Measurements from ENCODE around the gene LY86. TPM values are rescaled to one million over a fixed set of nuclear protein-coding genes. Genes with fewer than 3 reads are reported as not detected.
"Not testable (repeated sequence)": the region's sequence is repeated elsewhere in the genome, so short reads cannot be mapped to it uniquely, and the experiment has no call there.

Gene LY86
- total RNA-seq, 2 donors from 2014 or later, result 0.82 to 5.2 TPM

- no peaks in the 10 kb centered on the region for H3K36me3 ChIP-seq
- peaks cover 0 to 23% of the 10 kb centered on the region in 2 donors for H3K4me1 ChIP-seq
- no peak for DNase-seq (ENCODE audit: low spot score)
- no peak for TF ChIP-seq CTCF (IDR thresholded peaks at IDR 0.05)
- H3K27ac ChIP-seq, result no peak overlapping the region
- H3K4me3 ChIP-seq, result no peak overlapping the region
- H3K9me3 ChIP-seq, result peaks cover 0 to 8% of the 10 kb centered on the region in 2 donors
- no peaks in the 10 kb centered on the region for H3K27me3 ChIP-seq
These were observed 12.4 kb downstream of the LY86 start for GRCh38 chr6:6600875-6601274.

DNA sequence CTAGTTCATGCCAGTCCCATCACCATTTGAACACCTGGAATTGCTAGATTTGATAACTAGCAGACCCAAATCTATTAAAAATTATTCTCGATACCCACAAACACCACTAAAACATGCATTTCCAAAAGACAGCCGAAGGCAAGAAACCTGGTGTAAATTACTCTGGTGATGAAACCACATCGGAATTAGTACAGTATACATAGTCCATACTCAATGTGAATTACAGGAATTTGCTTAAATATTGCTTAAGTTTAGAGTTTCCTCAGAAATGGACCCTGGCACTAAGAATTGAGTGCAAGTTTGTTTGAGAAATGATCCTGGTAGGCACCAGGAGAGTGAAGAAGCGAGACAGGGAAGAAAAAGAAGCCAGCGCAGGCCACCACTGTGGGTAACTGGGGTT is 13.7 kb downstream of the LY86 start:
- no peak for DNase-seq (ENCODE audit: low spot score)
- H3K4me3 ChIP-seq, result no peak overlapping the region
- H3K36me3 ChIP-seq, result no peaks in the 10 kb centered on the region
- TF ChIP-seq CTCF (IDR thresholded peaks at IDR 0.05), result no peak
- H3K9me3 ChIP-seq, result peaks cover 0 to 8% of the 10 kb centered on the region in 2 donors
- no peaks in the 10 kb centered on the region for H3K27me3 ChIP-seq
- H3K27ac ChIP-seq, result no peak overlapping the region
- peaks cover 0 to 10% of the 10 kb centered on the region in 2 donors for H3K4me1 ChIP-seq

GRCh38 chr6:6603317-6603716 is 14.8 kb downstream of the LY86 start:
- no peak for DNase-seq (ENCODE audit: low spot score)
- H3K4me3 ChIP-seq, result no peak overlapping the region
- H3K9me3 ChIP-seq, result peaks cover 0 to 8% of the 10 kb centered on the region in 2 donors
- H3K27me3 ChIP-seq, result no peaks in the 10 kb centered on the region
- H3K36me3 ChIP-seq, result no peaks in the 10 kb centered on the region
- TF ChIP-seq CTCF (IDR thresholded peaks at IDR 0.05), result no peak
- H3K27ac ChIP-seq, result no peak overlapping the region
- peaks cover 0 to 6% of the 10 kb centered on the region in 2 donors for H3K4me1 ChIP-seq

DNA sequence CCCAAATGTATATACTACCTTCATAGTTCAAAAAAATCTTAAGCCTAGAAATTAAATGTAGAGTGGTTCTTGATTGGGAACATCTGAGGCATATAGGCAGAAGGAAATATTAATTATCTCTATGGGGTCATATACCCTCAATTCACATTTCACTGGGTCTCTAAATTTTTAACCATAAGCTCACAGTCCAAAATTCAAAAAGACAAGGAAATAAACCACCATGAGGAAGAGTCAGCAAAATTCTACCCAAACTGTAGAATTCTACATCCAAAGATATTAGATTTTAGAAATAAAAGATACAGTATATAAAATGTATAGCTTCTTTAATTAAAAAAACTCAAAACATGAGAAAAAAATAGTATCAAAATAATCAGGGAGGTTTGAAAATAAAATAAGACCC is 15.5 kb downstream of the LY86 start:
- TF ChIP-seq CTCF (IDR thresholded peaks at IDR 0.05), result no peak
- DNase-seq (ENCODE audit: low spot score), result no peak
- Histone ChIP-seq H3K27me3 (no peaks in the 10 kb centered on the region), H3K4me1 (peaks cover 0 to 5% of the 10 kb centered on the region in 2 donors), H3K9me3 (peaks cover 0 to 8% of the 10 kb centered on the region in 2 donors), H3K36me3 (no peaks in the 10 kb centered on the region), H3K27ac (no peak overlapping the region), H3K4me3 (no peak overlapping the region)

DNA sequence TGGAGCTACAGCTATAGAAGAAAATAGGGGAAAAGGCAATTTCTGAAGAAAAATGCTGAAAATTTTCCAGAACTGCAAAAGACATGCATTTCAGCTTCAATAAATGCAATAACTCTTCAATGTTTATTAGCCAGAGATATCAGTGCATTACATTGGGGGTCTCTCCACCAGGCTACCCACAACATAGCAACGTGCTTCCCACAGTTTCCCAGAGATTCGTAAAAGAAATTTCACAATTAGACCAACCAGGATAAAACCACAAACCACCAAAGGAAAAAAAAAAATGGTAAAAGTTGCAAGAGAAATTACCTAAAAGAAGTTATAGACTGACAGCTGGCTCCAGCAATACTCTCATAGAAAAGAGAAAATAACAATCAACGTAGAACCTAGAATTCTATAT is 16.0 kb downstream of the LY86 start:
- no peaks in the 10 kb centered on the region for H3K4me1 ChIP-seq
- H3K4me3 ChIP-seq, result no peak overlapping the region
- DNase-seq (ENCODE audit: low spot score), result no peak
- H3K36me3 ChIP-seq, result no peaks in the 10 kb centered on the region
- H3K27me3 ChIP-seq, result no peaks in the 10 kb centered on the region
- TF ChIP-seq CTCF (IDR thresholded peaks at IDR 0.05), result no peak
- peaks cover 0 to 8% of the 10 kb centered on the region in 2 donors for H3K9me3 ChIP-seq
- H3K27ac ChIP-seq, result no peak overlapping the region

DNA sequence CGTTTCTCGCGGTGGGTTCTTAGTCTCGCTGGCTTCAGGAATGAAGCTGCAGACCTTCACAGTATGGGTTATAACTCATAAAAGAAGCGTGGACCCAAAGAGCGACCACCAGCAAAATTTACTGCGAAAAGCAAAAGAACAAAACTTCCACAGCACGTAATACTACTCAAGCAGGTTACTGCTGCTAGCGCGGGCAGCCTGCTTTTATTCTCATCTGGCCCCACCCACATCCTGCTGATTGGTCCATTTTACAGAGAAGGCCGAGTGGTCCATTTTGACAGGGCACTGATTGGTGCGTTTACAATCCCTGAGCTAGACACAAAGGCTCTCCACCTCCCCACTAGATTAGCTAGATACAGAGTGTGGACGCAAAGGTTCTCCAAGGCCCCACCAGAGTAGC is 17.4 kb downstream of the LY86 start:
- no peak for DNase-seq (ENCODE audit: low spot score)
- peaks cover 0 to 8% of the 10 kb centered on the region in 2 donors for H3K9me3 ChIP-seq
- no peaks in the 10 kb centered on the region for H3K27me3 ChIP-seq
- H3K27ac ChIP-seq, result no peak overlapping the region
- no peaks in the 10 kb centered on the region for H3K36me3 ChIP-seq
- H3K4me1 ChIP-seq, result no peaks in the 10 kb centered on the region
- no peak for TF ChIP-seq CTCF (IDR thresholded peaks at IDR 0.05)
- no peak overlapping the region for H3K4me3 ChIP-seq

DNA sequence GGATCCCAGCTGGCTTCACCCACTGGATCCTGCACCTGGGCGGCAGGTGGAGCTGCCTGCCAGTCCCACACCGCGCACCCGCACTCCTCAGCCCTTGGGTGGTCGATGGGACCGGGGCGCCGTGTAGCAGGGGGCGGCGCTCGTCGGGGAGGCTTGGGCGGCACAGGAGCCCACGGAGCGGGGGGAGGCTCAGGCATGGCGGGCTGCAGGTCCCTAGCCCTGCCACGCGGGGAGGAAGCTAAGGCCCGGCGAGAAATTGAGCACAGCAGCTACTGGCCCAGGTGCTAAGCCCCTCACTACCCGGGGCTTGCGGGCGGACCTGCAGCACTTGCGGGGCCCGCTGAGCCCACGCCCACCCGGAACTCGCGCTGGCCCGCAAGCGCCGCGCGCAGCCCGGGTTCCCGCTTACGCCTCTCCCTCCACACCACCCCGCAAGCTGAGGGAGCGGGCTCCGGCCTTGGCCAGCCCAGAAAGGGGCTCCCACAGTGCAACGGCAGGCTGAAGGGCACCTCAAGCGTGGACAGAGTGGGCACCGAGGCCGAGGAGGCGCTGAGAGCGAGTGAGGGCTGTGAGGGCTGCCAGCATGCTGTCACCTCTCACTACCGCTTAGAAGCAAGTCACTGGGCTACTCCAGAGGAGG is 18.0 kb downstream of the LY86 start:
- not testable (repeated sequence) for H3K27me3 ChIP-seq; H3K9me3 ChIP-seq; DNase-seq (ENCODE audit: low spot score); H3K27ac ChIP-seq; H3K4me1 ChIP-seq; H3K4me3 ChIP-seq; H3K36me3 ChIP-seq

Data from right atrium auricular region (tissue), 2 donors.